Right lung (tissue), 5 donors: ENCODE data around the gene CLCN1. TPM values are rescaled to one million over a fixed set of nuclear protein-coding genes. Genes with fewer than 3 reads are reported as not detected.

Source experiments
- DNase-seq, 2 donors: peaks; one replicate each; pipeline ENCODE4 v3.0.0-alpha.2; 2013
- polyA plus RNA-seq, 5 donors: library from polyadenylated mRNA; unstranded; fragments of 120-200 nt; gene quantifications; one replicate each; pipeline versions ENCODE4 v1.2.1 to v1.2.3, GENCODE V29; 2013; ENCODE audit warnings: inconsistent platforms in 1 of 5, low replicate concordance in 1 of 5; ENCODE audit not compliant: insufficient read length in 5 of 5, insufficient read depth in 1 of 5

Gene CLCN1
- polyA plus RNA-seq, 5 donors, result 0.09 TPM; not detected in 4

DNA sequence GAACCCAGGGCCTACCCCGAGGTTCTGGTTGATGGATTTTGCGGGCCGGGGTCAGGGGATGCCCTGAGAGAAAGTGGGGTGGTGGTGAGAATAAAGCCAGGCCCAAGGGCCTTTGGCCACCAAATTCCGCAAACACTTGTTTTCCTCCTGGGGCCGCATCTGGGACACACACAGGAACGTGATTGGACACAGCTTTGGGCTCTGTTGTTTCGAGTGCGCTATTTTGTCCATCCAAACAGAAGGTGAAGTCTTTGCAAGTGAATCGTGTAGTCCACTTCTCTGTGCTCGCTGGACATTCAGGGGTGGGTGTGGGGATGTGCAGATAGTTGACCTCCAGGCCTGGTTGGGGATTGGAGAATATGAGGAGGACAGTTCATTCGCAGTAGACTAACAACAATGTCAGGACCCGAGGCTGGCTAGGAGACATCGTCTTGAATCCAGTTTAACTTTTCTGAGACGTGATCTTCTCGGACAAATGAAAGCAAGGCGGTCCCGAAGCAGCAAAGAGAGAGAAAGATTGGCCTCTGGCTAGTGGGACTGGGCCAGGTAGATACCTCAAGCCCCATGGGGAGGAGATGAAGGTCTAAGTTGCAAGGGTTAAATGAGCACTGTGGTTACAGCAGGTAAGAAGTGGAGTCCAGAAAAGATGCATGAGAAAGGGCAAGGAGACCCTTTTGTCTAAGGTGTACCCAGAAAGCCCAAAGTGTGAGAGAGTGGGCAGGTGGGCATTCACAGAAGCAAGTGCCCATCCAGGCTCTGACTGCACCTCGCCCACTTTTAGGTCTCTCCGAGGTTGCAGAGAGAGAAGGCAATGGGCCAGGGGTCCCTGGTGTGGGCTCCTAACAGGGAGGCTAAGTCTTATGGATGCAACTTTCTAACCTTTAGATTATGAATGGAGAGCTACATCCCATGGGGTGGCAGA, 47.4 kb downstream of the CLCN1 start:
- DNase-seq, result no peak

DNA sequence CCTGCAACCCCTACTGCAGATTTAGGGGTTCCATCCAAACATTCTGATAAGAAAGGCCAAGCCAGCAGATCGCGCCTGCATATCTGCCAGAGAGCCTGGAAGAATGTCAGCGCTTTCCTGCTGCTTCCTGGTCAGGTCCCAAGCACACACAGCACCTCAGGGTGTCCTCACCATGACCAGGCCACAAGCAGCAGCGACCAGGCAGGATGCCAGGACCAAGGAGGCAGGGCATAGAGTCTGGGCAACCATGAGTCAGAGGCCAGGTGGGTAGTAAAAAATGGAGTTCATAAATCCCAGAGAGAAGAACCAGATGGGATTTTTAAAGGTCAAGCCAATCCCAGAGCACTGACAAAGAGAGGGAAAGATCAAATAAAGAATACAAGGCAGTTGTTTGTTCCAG, 52.1 kb downstream of the CLCN1 start:
- DNase-seq, result no peak

DNA sequence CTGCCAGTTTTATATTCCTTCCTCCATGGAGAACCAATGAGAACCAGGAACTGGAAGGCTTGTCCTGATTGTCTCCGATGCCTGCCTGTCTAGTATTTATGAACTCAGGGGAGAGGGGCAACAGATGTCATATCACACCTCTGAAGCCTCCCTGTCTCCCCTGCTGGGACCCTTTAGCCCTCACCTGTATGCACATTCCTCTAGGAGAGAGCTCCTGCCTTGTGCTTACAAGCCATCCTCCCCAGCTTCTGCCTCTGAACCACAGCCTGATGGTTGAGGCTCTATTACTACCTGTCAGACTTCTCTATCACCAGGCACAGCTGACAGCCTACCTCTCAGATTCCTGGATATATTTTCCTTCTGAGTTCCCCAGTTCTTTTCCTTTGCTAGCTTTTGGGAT, 52.5 kb downstream of the CLCN1 start:
- no peak for DNase-seq

- no peak for DNase-seq
These were observed 54.1 kb downstream of the CLCN1 start for GRCh38 chr7:143369678-143370651.

- no peak for DNase-seq
These were observed 56.2 kb downstream of the CLCN1 start for GRCh38 chr7:143372070-143372469.

DNA sequence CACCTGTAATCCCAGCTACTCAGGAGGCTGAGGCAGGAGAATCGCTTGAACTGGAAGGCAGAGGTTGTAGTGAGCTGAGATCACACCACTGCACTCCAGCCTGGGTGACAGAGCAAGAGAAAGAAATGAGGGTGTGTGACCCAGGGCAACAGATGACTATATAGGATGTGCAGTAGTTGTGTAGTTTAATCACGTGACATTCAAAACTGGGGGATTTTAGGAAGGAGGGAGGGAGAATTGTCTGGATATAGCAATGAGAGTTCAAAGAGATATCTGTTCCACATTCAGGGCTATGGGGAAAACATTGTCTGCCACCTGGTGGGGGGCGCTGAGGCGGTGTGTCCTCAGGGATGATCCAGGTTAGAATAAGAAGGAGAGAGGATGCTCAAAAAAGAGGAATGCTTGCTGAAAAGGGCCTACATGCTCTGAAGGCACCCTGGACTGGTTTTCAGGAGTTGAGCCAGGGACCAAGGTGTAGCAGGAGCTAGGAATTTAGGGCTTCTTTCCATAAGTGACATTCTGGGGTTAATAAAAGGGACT, 57.4 kb downstream of the CLCN1 start:
- no peak for DNase-seq

- no peak for DNase-seq
These were observed 58.6 kb downstream of the CLCN1 start for GRCh38 chr7:143374561-143374960.

GRCh38 chr7:143375298-143376034, 59.6 kb downstream of the CLCN1 start:
- DNase-seq, result no peak

DNA sequence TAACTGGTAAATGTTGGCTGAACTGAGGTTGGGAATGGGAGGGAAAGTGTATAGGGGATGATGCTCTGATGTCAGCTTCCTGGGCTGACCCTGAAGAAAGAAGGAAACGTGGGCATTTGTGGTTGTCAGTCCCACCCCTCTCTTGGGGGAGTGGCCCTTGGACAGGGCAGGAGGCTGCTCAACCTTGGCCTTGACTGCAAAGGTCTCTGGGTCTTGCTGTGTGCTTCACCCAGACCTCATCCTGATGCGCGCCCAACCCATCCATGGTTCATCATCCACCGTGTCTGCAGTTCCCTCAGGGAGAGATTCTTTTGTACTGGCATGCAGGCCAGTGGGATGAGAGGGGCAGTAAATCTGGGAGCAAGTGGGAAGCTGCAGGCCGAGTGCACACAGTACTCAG, 60.5 kb downstream of the CLCN1 start:
- no peak for DNase-seq

GRCh38 chr7:143379611-143380259, 63.8 kb downstream of the CLCN1 start:
- DNase-seq, result no peak

- peak; percentile 88 to 90 for DNase-seq
These were observed 64.3 kb downstream of the CLCN1 start for GRCh38 chr7:143380260-143380645.

DNA sequence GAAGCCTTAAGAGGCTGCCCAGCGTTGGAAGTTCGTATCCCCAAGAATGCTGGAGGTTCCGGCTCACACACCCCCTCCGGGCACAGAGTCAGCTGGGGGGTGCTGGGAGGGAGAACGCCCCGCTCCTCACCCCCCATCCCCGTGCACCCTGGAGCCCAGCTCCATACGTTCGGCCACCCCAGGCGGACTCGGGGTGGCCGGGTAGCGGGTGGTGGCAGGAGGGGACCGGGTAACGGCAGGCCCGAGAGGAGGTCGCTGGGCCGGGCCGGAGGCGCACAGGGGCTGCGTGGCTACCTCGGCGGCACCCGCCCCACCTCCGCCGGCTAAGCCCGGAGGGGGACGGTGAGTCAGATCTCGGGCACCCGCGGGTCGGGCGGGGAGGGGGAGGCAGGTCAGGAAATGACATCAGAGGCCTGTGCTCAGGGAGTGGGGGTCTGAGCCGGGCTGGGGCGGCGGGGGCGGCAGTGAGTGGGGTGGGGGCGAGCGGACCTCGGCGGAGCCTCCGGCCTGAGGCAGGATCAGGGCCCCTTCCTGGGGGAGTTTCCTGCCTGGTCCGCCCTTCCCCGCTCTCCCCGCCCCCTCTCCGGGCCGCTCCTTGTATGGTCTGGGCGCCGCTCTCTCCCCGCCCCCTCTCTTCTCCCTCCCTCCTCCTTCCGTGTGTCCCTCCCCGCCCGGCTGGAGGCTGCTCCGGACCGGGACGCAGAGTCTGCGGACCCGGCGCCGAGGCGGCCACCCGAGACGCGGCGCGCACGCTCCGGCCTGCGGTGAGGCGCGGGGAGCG, 64.9 kb downstream of the CLCN1 start, which contains the start of gene ZYX:
ZYX (plus strand) TSS at position 700 of the 781 bp plus-strand sequence. CDS start 227 bp downstream, outside the sequence.
- peak; percentile 94 for DNase-seq

- peak; percentile 83 for DNase-seq
These were observed 65.7 kb downstream of the CLCN1 start for GRCh38 chr7:143381427-143382125.

DNA sequence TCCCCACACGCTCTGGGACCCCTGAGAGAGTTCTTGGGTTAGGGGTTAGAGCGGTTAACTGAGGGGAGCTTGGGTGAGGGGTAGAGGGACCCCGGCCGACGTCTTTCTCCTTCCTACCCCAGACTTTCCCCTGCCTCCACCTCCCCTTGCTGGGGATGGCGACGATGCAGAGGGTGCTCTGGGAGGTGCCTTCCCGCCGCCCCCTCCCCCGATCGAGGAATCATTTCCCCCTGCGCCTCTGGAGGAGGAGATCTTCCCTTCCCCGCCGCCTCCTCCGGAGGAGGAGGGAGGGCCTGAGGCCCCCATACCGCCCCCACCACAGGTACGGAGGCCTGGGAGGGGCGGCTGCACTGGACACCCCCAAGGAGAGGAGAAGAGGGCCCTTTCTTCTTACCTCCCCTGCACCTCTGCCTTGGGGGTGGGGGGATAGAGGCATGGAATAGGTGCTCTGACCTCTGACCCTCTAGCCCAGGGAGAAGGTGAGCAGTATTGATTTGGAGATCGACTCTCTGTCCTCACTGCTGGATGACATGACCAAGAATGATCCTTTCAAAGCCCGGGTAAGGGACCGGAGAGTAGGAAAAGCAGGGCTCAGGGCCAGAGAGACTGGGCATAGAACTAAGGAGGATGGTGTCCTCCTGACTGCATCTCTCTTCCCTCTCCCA, 66.3 kb downstream of the CLCN1 start:
- DNase-seq, result no peak

DNA sequence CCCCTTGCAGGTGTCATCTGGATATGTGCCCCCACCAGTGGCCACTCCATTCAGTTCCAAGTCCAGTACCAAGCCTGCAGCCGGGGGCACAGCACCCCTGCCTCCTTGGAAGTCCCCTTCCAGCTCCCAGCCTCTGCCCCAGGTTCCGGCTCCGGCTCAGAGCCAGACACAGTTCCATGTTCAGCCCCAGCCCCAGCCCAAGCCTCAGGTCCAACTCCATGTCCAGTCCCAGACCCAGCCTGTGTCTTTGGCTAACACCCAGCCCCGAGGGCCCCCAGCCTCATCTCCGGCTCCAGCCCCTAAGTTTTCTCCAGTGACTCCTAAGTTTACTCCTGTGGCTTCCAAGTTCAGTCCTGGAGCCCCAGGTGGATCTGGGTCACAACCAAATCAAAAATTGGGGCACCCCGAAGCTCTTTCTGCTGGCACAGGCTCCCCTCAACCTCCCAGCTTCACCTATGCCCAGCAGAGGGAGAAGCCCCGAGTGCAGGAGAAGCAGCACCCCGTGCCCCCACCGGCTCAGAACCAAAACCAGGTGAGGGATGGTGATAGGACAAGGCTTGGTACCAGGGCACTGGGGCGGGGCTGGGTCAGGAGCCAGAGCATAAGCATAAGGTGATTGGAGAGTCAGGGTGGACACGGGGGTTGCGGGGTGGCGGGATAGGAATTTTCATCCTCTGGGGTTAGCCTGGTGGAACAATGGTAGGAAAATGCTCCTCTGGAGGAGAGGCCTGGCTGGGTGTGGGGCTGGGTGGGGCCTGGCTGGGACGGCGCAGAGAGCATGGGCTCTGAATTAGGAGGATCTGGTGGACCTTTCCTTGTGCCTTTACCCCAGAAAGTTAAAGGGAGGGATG, 67.1 kb downstream of the CLCN1 start:
- no peak for DNase-seq

DNA sequence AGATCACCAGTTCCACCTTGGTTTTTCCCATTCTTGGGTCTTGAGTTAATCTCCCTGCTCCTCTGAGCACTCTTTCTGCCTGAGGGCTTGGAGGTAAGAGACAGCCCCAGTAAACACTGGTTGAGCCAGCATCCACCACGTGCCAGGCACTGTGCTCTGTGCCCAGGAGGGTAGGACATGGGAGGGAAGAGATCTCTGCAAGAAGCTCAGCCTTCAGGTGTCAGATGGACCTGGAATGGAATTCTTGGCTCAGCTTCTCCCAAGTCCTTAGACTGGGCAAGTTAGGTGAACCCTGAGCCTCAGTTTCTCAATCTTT, 67.7 kb downstream of the CLCN1 start:
- no peak for DNase-seq

DNA sequence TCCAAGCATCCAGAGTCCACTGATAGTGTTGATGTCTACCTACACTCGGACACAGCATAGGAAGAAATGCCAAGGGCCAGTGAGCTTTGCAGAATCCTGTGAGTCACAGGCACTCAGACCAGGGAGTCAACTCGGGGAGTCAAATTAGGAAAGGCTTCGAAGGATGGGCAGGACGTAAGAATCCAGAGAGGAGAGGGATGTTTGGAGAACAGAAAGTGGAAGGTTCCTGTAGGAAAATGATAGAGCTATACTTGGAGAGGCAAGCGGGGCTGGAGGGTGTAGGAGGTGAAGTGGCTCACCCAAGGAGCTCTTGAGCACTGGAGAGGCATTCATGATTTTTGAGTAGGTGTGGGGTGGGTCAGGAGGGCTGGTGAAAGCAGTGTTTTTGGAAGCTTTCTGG, 68.2 kb downstream of the CLCN1 start:
- DNase-seq, result no peak
